Measurements from ENCODE around the gene PRMT5.
"Not testable (repeated sequence)": the region's sequence is repeated elsewhere in the genome, so short reads cannot be mapped to it uniquely, and the experiment has no call there.

PRMT5 gene

DNA sequence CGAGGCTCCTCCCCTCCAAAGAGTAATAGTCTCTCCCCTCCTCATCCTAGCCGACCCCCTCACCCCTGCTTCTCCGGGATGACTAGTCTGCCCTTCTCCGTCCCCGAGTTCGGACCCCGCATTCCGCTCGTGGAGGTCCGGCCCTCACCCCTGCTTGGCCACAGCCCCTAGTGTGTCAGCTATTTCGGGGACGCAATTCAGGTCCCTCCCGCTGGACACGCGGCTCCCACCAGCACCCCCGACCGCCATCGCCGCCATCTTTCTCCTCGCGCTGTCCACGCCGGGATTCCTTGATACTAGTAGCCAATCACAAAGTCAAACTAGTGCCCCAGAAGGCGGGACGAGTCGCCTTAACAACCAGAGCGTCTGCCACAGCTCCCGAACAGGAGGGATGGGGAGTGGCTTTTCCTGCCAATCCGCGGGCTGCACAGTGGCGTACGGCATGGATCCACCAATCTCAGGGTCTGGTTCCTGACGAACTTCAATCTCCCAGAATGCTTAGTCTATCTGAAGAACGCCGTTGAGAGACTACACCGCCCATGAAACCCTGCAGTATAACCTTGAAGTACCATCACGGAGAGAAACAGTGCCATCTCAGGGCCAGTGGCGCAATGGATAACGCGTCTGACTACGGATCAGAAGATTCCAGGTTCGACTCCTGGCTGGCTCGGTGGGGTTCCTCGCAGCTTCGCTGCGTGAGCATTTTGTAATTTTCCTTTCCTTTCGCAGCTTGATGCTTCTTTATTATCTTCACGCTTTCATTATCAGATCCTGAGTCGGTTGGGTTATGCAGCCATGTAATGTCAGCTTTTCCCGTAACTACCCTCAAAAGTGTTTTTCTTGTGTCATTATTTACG lies at the start of gene PRMT5:
PRMT5 (minus strand) TSS at position 273 of the 857 bp plus-strand sequence; CDS start at position 258, 15 bp downstream.
- FAIRE-seq: peak; percentile 98

DNA sequence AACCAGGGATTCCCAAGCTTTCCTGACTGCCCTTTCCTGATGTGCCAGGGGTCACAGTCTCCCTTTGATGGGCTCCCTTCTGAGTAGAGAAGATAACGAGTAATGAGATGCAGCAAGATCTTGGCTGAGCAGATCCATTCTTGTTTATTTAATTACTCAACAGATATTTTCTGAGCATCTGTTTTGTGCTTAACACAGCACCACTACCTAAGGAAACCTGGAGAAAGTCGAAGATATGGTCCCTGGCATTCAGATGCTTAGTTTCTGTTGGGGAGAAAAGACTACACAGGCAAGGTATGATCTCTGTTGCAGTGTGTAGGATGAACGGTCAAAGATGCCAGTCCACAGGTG lies 49.3 kb upstream of the PRMT5 start:
- DNase-seq (ENCODE audit: extremely low spot score, insufficient read length, low read depth) (no peak), FAIRE-seq (no peak)

More for the DNA sequence above, at the start of gene PRMT5:
- peak; percentile 85 for DNase-seq (ENCODE audit: extremely low spot score, insufficient read length, low read depth)

DNA sequence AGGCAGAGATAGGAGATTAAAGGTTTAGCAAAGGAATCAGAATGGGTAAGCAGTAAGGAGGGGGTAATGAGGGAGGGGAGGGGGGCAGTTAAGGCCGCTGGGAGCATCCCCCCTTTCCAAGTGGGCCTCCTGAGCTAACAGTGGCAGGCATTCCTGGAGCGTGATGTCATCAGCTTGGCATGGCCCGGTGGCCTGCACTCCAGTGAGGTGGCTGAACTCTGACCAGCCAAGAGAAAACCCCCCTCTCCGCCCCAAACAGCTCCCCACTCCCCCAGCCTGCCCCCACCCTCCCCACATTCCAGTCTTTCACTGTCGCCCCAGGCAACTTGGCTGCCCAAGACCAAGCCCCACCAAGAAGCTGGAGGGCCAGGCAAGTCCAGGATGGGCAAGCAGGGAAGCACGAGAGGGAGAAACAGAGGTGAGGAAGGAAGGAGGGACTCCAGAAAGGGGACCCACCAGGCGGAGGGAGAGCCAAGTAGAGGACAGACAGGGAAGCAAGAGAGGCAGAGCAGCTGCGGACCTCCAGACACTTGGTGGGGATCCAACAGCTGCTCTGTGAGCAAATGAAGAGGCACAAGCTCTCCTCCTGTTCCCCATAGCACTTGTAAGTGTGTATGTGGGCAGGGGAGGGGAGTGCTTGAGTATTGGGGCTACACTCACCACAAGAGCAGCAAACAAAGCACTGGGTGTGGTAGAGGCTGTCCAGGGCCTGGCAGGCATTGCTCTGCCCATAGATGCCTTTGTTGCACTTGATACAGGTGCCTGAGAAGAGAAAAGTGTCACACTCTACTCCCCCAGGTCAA lies 48.7 kb upstream of the PRMT5 start:
- FAIRE-seq: no peak
- DNase-seq (ENCODE audit: extremely low spot score, insufficient read length, low read depth): no peak

DNA sequence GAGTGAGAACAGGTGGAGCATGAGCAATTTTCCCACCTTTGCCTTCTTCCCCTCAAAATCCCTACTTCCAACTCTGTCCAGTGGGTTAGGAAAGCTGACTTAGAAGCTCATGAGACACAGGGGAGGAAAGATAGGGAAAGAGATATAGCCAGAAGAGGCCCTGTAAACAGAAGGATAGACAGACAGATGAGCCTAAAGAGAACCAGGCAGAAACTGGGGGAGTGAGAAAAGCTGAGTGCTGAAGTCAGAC lies 48.2 kb upstream of the PRMT5 start:
- FAIRE-seq (no peak), DNase-seq (ENCODE audit: extremely low spot score, insufficient read length, low read depth) (no peak)

DNA sequence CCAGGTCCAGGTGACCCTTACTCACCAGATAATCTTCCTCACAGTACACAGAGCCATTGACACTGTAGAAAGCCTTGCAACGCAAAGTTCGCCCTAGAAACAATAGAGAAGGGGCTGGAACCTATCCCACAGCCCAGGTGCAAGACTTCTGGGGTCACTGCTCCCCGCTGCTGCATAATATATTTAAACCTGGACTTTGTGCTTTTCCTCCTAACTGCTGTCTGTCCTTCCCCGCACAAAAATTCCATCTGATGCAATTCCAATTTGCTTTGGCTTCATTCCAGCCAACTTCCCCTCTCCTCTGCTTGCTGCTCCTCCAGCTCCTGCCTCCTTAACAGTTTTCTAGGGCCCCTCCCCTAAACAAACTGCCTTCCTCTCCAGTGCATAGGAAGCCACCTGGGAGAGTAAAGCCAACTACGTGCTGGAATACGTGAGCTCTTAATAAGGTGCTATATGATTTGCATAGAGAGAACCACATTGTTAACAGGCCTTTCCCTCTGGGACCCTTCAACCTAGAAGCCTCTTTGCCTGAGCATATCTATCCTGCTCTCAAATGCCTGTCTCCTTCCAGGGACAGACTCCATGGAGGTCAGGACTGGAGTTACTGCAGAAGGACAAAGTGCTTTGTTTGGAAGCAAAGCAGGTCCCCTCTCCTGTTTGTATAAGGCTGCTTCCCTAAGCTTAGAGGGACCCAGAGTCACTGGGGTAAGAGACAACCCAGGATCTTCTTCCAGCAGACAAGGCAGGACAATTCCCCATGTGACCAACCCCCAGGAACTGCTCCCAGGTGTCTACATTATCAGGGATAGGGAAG lies 47.7 kb upstream of the PRMT5 start:
- no peak for DNase-seq (ENCODE audit: extremely low spot score, insufficient read length, low read depth)
- FAIRE-seq: no peak

DNA sequence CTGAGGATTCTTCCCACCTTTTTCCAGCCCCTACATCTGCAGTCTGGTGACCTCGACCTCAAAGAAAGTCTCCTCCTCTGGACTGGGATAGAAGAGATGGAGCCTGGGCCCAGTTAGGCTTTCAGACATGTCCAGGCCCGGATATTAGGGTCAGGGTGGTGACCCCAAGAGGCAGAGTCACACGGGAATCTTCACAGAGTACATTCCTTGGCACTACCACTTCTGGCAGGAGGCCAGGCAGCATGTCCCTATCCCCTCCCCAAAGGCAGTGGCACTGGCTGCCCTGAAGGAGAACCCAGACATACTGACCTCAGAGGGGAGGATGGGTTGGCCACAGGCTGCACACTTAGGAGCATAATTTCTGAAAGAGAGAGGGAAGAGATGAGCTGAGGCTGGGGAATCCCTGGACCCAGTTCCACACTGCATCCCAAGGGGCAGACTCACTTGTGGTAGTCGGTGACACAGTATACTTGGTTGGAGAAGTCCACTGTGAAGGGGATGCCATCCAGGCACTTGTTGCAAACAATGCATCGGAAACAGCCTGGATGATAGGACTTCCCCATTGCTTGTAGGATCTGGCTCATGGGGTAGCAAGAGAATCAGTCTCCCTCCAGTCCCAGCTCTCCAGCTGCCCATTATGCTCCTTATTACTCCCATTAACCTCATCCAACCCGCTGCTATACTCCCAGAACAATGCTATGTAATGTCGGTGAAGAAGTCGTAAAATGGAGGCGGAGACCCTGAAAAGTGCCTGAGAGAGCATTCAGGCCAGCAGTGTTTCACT lies 45.5 kb upstream of the PRMT5 start:
- DNase-seq (ENCODE audit: extremely low spot score, insufficient read length, low read depth) (no peak), FAIRE-seq (no peak)

DNA sequence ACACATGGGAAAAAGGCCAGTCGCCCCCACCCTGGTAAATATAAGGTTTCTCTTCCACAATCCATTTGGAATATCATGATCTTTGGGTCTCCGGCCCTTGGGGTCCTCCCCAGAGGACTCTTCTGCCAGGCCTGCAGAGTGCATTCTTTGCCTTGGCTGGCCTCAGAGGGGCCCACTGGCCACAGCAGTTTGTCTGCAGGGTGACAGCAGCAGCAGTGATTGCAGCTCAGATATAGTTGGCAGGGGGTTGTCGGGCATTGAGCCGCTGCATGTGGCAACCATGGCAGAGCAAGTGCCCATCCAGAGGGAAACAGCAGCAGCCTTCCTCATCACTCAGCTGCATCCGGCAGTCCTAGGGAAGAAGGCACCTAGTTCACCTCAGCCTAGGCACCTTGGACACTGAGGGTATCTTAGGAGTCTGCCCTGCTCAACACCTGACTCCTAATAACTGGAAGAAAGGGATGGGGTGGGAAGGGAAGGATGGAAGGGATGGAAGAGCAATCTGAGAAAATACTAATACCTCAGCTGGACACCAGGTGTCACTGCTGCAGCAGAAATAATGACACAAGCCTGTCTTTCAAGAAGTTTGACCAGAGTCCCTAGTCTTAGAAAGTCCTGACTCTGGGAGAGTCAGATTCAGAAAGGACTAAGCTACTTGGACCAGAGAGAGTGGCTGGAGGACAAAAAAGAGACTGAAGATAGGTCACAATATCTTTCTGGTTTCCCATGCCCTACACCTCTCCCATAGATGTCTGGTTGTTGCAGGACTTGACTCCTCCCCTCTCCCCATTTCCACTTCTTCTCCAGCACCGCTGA lies 44.2 kb upstream of the PRMT5 start:
- DNase-seq (ENCODE audit: extremely low spot score, insufficient read length, low read depth) (no peak), FAIRE-seq (peak; percentile 78)

DNA sequence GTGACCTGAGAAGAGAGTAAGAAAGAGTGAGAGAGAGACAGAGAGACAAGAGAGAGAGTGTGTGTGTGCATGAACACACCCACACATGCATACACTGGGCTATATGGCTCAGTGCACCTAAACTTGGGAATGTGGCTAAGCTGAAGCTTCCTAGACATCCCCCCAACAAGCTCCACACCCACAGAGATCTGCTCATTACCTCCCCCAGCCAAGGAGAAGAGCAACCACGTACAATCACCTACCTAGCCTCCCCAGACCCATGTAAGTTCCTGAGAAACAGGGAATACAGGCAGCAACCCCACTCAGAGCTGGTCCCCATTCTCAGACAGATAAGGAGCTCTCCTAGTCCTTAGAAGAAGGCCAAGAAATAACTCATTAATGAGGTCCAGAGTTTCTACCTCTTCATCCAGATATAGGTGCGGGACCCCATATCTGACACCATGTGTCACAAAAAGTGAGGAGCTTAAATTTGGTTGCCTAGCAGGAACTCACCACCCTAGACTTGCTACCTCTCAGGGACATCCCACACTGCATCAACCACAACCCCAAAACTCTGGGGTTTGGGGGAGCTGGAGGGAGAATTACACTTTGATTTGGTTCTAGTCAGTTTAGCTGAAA lies 43.2 kb upstream of the PRMT5 start:
- DNase-seq (ENCODE audit: extremely low spot score, insufficient read length, low read depth) (no peak), FAIRE-seq (no peak)

DNA sequence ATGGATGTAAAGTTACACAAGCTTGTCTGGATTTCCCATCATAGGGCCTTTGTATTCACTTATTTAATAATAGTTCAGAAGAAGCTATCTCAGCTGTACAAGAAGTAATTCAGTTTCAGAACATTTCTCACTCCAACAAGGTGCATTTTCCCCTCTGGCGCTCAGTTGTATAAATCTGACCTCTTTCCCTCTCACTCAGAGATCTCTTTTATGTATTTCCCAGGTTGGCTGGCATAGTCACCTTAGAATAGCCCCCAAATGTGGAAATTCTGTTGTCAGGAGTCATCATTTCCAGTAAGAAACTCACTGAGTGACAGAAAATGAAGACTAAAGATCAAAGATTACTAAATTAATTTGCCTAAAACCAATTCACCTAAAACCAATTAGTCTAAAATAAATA lies 42.0 kb upstream of the PRMT5 start:
- FAIRE-seq (no peak), DNase-seq (ENCODE audit: extremely low spot score, insufficient read length, low read depth) (no peak)

DNA sequence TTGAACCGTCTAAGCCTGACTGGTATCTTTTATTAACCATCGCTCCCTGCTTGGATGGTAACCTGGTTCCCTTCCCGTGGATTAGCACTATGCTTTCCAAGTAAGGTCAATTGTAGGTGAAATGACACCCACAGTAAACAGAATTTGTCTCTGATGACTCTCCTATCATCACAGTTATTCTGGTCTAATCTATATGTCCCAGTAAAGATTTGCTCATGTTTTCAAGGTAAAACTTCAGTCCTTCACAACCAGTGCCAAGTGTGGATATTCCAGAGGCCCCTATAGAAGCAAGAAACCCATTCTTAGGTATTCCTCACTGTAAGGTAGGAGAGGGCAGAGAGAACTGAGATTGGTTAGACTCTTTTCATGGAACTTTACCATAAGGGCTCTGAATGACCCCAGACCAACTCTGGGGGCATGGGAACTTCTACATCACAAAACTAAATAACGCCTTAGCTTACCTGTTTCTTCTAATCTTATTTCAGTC lies 37.6 kb upstream of the PRMT5 start:
- no peak for DNase-seq (ENCODE audit: extremely low spot score, insufficient read length, low read depth)
- FAIRE-seq: no peak

DNA sequence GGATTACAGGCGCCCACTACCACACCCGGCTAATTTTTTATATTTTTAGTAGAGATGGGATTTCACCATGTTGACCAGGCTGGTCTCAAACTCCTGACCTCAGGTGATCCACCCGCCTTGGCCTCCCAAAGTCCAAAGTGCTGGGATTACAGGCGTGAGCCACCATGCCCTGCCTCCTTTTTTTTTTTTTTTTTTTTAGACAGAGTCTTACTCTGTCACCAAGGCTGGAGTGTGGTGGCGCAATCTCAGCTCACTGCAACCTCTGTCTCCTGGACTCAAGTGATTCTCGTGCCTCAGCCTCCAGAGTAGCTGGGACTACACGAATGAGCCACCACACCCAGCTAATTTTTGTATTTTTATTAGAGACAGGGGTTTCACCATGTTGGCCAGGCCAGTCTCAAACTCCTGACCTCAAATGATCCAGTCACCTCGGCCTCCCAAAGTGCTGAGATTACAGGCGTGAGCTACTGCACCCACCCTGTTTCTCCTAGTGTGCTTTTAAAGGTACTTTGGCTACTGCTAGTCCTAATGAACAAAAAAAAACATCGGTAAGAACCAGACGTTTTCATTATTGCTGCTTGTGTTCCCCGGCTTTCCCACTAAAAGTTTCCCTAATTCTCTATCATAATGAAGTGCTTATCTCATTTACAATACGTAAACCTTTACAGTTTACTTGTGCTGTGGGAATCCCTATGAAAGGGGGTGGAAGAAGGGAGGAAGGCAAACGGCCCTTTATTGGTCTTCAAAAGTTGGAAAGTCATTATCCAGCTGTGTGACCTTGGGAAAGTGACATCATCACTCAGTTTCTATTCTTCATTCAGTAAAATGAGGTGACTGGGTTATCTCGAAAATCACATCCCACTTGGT lies 37.0 kb upstream of the PRMT5 start:
- DNase-seq (ENCODE audit: extremely low spot score, insufficient read length, low read depth); FAIRE-seq: not testable (repeated sequence)

DNA sequence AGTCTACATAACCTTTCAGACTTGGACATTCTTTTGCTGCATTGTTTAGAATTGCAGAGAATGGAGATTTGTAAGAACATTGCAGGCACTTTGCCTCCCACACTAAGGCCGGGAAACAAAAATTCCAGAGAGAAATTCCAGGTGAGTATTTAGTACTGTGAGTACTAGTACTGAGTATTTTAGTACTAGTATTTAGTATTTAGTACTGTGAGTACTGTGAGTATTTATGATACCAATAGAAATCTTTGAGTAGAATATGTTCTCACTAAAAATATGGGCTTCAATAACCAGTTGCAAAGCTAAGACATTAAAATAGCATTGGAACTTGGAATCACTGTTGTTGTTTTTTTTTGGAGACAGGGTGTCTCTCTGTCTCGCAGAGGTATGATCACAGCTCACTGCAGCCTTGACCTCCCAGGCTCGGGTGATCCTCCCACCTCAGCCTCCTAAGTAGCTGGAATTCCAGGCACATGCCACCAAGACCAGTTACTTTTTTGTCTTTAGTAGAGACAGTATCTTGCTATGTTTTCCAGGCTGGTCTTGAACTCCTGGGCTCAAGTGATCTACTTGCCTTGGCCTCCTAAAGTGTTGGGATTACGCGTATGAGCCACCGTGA lies 33.0 kb upstream of the PRMT5 start:
- DNase-seq (ENCODE audit: extremely low spot score, insufficient read length, low read depth) (no peak), FAIRE-seq (no peak)

DNA sequence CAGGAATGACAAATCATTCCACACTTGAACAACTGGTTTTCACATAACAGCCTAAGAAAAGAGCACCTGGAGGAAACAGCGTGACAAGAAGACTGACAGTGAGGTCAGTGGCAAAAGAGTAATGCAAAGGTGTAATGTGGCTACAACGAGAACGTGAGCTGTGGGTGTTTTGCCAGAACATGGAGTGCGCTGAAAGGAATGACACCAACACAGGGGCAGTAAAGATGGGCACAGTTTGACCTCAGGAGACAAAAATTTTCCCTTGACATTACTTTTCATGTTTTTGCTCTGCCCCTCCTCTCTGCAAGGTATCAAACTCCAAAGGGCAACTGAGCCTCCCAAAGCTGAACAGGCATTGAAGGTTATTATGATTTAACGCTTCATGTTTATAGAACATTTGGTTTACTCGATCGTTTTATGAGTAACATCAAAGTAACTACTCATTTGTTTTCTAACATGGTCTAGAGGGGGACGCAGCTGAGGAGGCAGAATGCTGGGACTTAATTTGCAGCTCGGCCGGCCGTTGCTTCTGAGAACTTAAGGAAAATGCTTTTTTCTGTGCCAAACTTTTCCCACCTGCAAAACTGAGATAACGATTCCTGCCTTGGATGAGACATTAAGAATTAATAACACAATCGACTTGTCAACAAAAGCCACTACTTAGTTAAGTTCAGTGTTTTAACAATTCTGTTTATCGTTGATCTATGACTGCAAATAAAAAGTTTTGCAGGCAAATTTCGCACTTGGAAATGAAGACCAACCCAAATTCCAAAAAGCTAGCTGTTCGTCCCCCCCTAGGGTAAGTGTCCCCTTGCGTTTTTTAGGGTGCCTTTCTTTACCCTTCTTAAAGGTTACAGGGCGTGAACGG lies 26.8 kb upstream of the PRMT5 start:
- no peak for DNase-seq (ENCODE audit: extremely low spot score, insufficient read length, low read depth)
- FAIRE-seq: no peak

DNA sequence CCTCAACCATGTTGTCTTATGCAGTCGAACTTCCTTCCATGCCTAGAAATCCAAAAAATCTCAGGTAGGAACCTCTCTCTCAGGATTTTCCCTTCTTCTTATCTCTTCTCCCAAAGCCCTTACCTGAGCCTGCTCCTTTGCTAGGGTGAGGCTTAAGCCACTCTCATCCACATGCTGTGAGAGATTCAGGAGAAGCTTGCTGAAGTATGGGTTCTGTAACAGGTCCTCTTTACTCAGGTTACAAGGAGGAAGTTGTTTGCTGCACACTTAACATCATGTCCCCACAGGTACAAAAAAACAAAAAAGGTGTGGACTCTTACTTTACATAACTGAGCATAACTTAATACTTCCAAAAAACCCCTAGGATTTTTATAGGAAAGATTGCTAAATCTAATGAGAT lies 23.2 kb upstream of the PRMT5 start:
- no peak for DNase-seq (ENCODE audit: extremely low spot score, insufficient read length, low read depth)
- no peak for FAIRE-seq

DNA sequence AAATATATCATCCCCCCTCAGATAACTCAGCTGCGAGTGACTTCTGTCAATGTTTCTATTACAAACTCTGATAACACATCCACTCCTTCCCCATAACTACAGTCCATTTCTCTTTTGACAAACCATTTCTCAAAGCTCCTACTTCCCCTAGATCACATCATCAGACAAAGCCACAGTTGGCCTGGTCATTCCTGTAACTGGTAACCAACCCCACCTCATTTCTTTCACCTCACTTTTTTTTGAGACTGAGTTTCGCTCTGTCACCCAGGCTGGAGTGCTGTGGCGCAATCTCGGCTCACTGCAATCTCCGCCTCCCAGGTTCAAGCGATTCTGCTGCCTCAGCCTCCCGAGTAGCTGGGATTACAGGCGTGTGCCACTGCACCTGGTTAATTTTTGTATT lies 22.6 kb upstream of the PRMT5 start:
- FAIRE-seq; DNase-seq (ENCODE audit: extremely low spot score, insufficient read length, low read depth): not testable (repeated sequence)

DNA sequence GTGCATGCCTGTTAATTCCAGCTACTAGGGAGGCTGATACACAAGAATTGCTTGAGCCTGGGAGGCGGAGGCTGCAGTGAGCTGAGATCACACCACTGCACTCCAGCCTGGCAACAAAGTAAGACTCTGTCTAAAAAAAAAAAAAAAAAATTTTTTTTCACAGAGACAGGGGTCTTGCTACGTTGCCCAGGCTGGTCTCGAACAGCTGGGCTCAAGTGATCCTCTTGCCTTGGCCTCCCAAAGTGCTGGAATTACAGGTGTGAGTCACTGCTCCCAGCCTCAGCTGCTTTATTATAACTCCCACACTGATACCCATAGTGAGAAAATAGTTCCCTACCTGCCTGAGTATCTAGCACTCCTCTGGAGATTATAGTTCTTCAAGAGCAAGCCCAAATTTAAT lies 16.5 kb upstream of the PRMT5 start:
- FAIRE-seq: no peak

More for the DNA sequence above, 16.5 kb upstream of the PRMT5 start:
- DNase-seq (ENCODE audit: extremely low spot score, insufficient read length, low read depth): no peak
